ENCODE data around the gene SULT2B1.

DNA sequence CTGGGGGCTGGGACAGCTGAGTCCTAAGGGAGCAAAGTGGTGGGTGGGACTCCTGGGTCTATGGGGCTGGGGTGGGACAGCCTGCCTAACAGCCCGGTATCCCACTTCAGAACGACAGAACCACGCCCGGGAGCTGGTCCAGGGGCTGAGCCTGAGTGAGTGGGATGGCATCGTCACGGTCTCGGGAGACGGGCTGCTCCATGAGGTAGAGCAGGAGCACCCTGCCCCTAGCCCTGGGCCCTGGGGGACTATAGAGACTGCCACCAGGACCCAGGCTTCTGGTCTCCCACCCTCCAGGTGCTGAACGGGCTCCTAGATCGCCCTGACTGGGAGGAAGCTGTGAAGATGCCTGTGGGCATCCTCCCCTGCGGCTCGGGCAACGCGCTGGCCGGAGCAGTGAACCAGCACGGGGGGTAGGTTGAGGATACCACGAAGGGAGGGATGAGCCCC is 75.9 kb downstream of the SULT2B1 start:
- TF ChIP-seq YY1 (IDR thresholded peaks at IDR 0.05; ENCODE audit: insufficient read depth, insufficient read length) (no peak), ZNF274 (IDR thresholded peaks at IDR 0.05; ENCODE audit: low read depth, low read length) (no peak)
